Measurements from ENCODE around the gene LRMDA. TPM values are rescaled to one million over a fixed set of nuclear protein-coding genes. Genes with fewer than 3 reads are reported as not detected.
A peak's percentile ranks its signal among the peaks of the same experiment; 100 is the strongest.

The LRMDA gene
- total and polyA plus RNA-seq, 2 donors from 2014 or later = 23.2 to 48.6 TPM

DNA sequence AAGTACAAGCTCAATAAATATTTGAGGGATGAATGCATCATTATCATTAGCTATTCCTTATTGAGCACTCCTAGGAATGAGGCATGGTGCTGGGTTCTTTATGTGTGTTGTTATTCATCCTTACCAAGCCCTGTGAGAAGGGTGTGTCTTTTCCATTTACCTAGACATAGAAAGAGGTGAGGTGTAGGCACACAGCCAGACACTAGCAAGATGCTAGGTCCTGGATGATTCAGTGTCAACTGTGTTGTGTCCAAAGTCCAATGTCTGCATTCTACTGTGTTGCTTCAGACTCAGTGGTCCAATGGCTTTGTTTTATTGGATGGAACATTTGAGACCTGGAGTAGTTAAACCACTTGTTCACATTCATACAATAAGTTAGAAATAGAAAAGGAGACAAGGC, 605.5 kb downstream of the LRMDA start:
- peaks cover 2 to 8% (median 2%) of the 10 kb centered on the region in 3 donors for H3K9me3 ChIP-seq (ENCODE audit: control insufficient read depth in 2 of 3, insufficient read depth in 1 of 3, low read length in 3 of 3)
- peaks cover 15 to 23% (median 20%) of the 10 kb centered on the region in 3 donors for H3K4me1 ChIP-seq (ENCODE audit: control insufficient read depth in 2 of 3, insufficient read depth in 2 of 3, low read depth in 1 of 3, low read length in 3 of 3)
- intact Hi-C loops (cut with DNase I) = no loop called here
- no peak for TF ChIP-seq CTCF (IDR thresholded peaks at IDR 0.05; ENCODE audit: borderline replicate concordance, extremely low read depth, insufficient read depth)
- H3K9ac ChIP-seq (ENCODE audit: low read length in 3 of 3) = peak overlapping the region in 1 of 3 donors; percentile 29
- H3K36me3 ChIP-seq (ENCODE audit: control insufficient read depth in 2 of 3, insufficient read depth in 3 of 3, low read length in 3 of 3) = no peaks in the 10 kb centered on the region
- H3K4me3 ChIP-seq (ENCODE audit: low read length in 3 of 3) = no peak overlapping the region
- no peak for FAIRE-seq
- peak overlapping the region in 1 of 2 donors; percentile 74 for H3K27ac ChIP-seq (ENCODE audit: low read depth in 2 of 2, low read length in 2 of 2)
- no peak for DNase-seq
- no peaks in the 10 kb centered on the region for H3K27me3 ChIP-seq (ENCODE audit: control insufficient read depth, insufficient read depth, low read length)

DNA sequence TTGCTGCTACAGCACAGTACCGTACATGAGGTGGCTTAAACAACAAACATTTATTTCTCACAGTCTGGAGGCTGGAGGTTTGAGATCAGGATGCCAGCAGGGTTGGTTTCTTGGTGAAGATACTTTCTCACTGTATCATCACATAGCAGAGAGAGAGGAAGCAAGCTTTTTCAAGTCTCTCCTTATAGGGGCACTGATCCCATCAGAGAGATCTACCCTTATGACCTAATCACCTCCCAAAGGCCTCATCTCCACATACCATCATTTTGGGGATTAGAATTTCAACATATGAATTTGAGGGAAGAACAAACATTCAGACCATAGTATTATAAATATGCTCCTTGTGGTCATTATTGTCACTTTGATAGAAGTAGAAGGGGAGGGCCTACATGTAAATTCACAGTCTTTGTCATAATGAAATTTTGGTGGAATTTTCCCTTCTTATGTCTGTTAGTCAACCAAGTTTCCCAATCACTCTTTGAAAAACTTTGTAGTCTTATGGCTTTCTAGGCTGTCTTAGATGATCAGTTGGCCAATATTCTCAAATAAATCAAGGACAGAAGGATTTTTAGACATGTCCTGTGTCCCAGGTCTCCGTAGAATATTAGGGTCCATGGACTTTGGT, 606.2 kb downstream of the LRMDA start:
- no peak for FAIRE-seq
- Histone ChIP-seq H3K4me1 (ENCODE audit: control insufficient read depth in 2 of 3, insufficient read depth in 2 of 3, low read depth in 1 of 3, low read length in 3 of 3) (peaks cover 15 to 23% (median 20%) of the 10 kb centered on the region in 3 donors), H3K27ac (ENCODE audit: low read depth in 2 of 2, low read length in 2 of 2) (no peak overlapping the region), H3K27me3 (ENCODE audit: control insufficient read depth, insufficient read depth, low read length) (no peaks in the 10 kb centered on the region), H3K9me3 (ENCODE audit: control insufficient read depth in 2 of 3, insufficient read depth in 1 of 3, low read length in 3 of 3) (peaks cover 2 to 8% (median 2%) of the 10 kb centered on the region in 3 donors), H3K36me3 (ENCODE audit: control insufficient read depth in 2 of 3, insufficient read depth in 3 of 3, low read length in 3 of 3) (no peaks in the 10 kb centered on the region), H3K4me3 (ENCODE audit: low read length in 3 of 3) (no peak overlapping the region), H3K9ac (ENCODE audit: low read length in 3 of 3) (no peak overlapping the region)
- TF ChIP-seq CTCF (IDR thresholded peaks at IDR 0.05; ENCODE audit: borderline replicate concordance, extremely low read depth, insufficient read depth) = no peak
- DNase-seq = no peak
- intact Hi-C loops (cut with DNase I) = no loop called here

- peaks cover 2 to 8% (median 2%) of the 10 kb centered on the region in 3 donors for H3K9me3 ChIP-seq (ENCODE audit: control insufficient read depth in 2 of 3, insufficient read depth in 1 of 3, low read length in 3 of 3)
- FAIRE-seq = no peak
- no peak for DNase-seq
- no peak overlapping the region for H3K27ac ChIP-seq (ENCODE audit: low read depth in 2 of 2, low read length in 2 of 2)
- no peak overlapping the region for H3K4me3 ChIP-seq (ENCODE audit: low read length in 3 of 3)
- intact Hi-C loops (cut with DNase I) = no loop called here
- H3K4me1 ChIP-seq (ENCODE audit: control insufficient read depth in 2 of 3, insufficient read depth in 2 of 3, low read depth in 1 of 3, low read length in 3 of 3) = peaks cover 10 to 15% (median 15%) of the 10 kb centered on the region in 3 donors
- H3K9ac ChIP-seq (ENCODE audit: low read length in 3 of 3) = no peak overlapping the region
- no peak for TF ChIP-seq CTCF (IDR thresholded peaks at IDR 0.05; ENCODE audit: borderline replicate concordance, extremely low read depth, insufficient read depth)
- H3K27me3 ChIP-seq (ENCODE audit: control insufficient read depth, insufficient read depth, low read length) = no peaks in the 10 kb centered on the region
- H3K36me3 ChIP-seq (ENCODE audit: control insufficient read depth in 2 of 3, insufficient read depth in 3 of 3, low read length in 3 of 3) = no peaks in the 10 kb centered on the region
Observed at GRCh38 chr10:76038696-76039095, 607.3 kb downstream of the LRMDA start.
